K562 (cell line): ENCODE results near the gene PPP1R14B. TPM values are rescaled to one million over a fixed set of nuclear protein-coding genes. Genes with fewer than 3 reads are reported as not detected.

Experiments
- HDAC3 ChIP-seq: fragments of 450-650 bp; IDR thresholded peaks from 2 replicates; pipeline ENCODE4 v1.6.1; 2018; ENCODE audit warnings: borderline replicate concordance, mild to moderate bottlenecking, moderate library complexity; ENCODE audit not compliant: partially characterized antibody
- KAT2B ChIP-seq: IDR thresholded peaks from one replicate; pipeline ENCODE4 v1.6.1; 2012; ENCODE audit warnings: low read depth, mild to moderate bottlenecking, control low read depth, inconsistent platforms, low read length, moderate library complexity
- LCOR ChIP-seq: sonication (generic); formaldehyde crosslinking; IDR thresholded peaks from 2 replicates; pipeline ENCODE4 v1.8.0; 2022; ENCODE audit warnings: mild to moderate bottlenecking, missing genetic modification reagents
- POLR2AphosphoS5 ChIP-seq: IDR thresholded peaks from 2 replicates; pipeline ENCODE4 v1.6.1; 2011; ENCODE audit warnings: mild to moderate bottlenecking, low read depth, low read length, moderate library complexity; ENCODE audit not compliant: control insufficient read depth, insufficient read depth
- TAL1 ChIP-seq: fragments of 450-650 bp; IDR thresholded peaks from 2 replicates; pipeline ENCODE4 v1.6.1; 2016; ENCODE audit warnings: mild to moderate bottlenecking
- TBP ChIP-seq: optimal IDR thresholded peaks from 2 replicates; pipeline ENCODE3; 2011; ENCODE audit warnings: low read depth, low read length, improper control_type of control experiment
- ZNF224 ChIP-seq: sonication (generic); formaldehyde crosslinking; IDR thresholded peaks from 2 replicates; pipeline ENCODE4 v1.8.0; 2022; ENCODE audit warnings: mild to moderate bottlenecking, missing genetic modification reagents
- ZNF24 ChIP-seq: fragments of 450-650 bp; IDR thresholded peaks from 2 replicates; pipeline ENCODE4 v1.6.1; 2016
- ZNF324 ChIP-seq: fragments of 250-450 bp; sonication (Bioruptor Pico); IDR thresholded peaks from 2 replicates; pipeline ENCODE4 v1.4.0; 2020; ENCODE audit warnings: mild to moderate bottlenecking
- polyA plus RNA-seq, 8 experiments: library from polyadenylated mRNA; depleted of rRNA in 4 of 8; stranded (reverse) in 5 of 8; unstranded in 3 of 8; fragments of >200 nt; fragmentation: Nextera tagmentation in 2 of 8; fragmentation: Illumina TruSeq in 1 of 8; extraction: Ambion mirVana in 2 of 8; extraction: Trizol in 1 of 8; gene quantifications; 2 replicates each; pipeline versions ENCODE4 v1.2.1 to v1.2.3, GENCODE V29; 2011 to 2014; ENCODE audit warnings: inconsistent platforms in 1 of 8, missing spikeins in 1 of 8
- total RNA-seq, 7 experiments: library from RNA; depleted of rRNA in 6 of 7; stranded (reverse); fragments of >200 nt in 6 of 7; fragmentation: Illumina TruSeq in 2 of 7; extraction: Trizol in 2 of 7; gene quantifications; 2 replicates each; pipeline versions ENCODE4 v1.2.1 to v1.2.3, GENCODE V29; 2011 to 2021; ENCODE audit warnings: low replicate concordance in 1 of 7
- TF ChIP-seq, protein P1 (sequence below): fragments of 450-650 bp; formaldehyde crosslinking; IDR thresholded peaks from 2 replicates; pipeline ENCODE4 v1.4.0; 2020; ENCODE audit warnings: mild to moderate bottlenecking, mixed read lengths
- TF ChIP-seq, protein P2 (sequence below), 2 experiments: fragments of 250-450 bp in 1 of 2; fragments of 450-650 bp in 1 of 2; sonication (Bioruptor Pico) in 1 of 2; IDR thresholded peaks; 2 replicates each; pipeline versions ENCODE4 v1.6.1 to v1.8.0; 2016 to 2021; ENCODE audit warnings: mild to moderate bottlenecking in 2 of 2, moderate library complexity in 2 of 2, missing compliant biosample characterization in 1 of 2, missing genetic modification characterization in 1 of 2
- TF ChIP-seq, protein P3 (sequence below), 2 experiments: fragments of 150-350 bp in 1 of 2; IDR thresholded peaks; 2 replicates each; pipeline ENCODE4 v1.6.1; 2012 to 2016; ENCODE audit warnings: low read depth in 2 of 2, low read length in 2 of 2, mild to moderate bottlenecking in 1 of 2, moderate library complexity in 1 of 2

PPP1R14B gene
- total and polyA plus RNA-seq, 9 of the 15 experiments (the other 6 are each of a cell fraction or from before 2014, with no cell fraction given): 7.7 to 566 (median 212) TPM

DNA sequence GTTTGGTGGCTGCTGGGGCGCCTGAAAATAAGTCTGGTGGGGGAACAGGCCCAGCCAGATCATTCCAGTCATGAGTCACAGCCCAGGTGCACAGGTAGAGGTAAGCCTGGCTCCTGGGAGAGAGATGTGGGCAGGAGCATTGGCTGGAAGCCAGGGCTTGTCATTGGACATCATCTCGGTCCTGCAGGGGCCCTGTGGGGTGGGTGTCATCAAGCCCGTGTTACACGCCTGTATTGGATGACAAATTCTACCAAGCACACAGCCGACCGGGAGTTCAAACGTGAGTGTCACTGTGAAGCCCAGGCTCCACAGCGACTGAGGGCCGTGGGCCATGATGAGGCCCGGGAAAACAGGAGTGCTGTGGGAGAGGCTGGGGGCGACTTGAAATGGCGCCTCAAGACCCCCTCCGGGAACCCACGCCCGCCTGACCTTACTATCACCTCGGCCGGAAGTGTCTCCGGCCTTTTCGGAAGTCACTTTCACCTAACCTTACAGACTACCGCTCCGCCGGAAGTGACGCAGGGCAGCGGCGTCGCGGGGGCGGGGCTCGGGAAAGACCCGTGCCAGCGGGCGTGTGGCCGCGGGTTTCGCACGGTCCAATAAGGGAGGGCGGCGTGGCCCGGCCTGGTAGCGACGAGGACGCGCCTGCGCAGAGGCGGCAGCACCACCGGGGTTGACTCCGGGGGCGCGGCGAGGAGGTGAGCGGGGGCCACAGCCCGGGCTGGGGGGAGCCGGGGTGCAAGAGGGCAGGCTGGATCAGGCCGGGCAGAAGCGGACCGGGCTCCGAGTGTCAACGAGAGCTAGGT, 6.1 kb downstream of the PPP1R14B start, which contains the start of gene FKBP2 (continued):
- TF ChIP-seq, protein P1, sequence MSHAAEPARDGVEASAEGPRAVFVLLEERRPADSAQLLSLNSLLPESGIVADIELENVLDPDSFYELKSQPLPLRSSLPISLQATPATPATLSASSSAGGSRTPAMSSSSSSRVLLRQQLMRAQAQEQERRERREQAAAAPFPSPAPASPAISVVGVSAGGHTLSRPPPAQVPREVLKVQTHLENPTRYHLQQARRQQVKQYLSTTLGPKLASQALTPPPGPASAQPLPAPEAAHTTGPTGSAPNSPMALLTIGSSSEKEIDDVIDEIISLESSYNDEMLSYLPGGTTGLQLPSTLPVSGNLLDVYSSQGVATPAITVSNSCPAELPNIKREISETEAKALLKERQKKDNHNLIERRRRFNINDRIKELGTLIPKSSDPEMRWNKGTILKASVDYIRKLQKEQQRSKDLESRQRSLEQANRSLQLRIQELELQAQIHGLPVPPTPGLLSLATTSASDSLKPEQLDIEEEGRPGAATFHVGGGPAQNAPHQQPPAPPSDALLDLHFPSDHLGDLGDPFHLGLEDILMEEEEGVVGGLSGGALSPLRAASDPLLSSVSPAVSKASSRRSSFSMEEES: peak; percentile 9; the same call in 1 of the 2 replicates
- TF ChIP-seq HDAC3 (no peak), ZNF324 (CRISPR knock-in tag) (no peak; the same call in none of the 2 replicates), KAT2B (no peak), ZNF24 (no peak), POLR2AphosphoS5 (peak; percentile 88), TBP (peak; percentile 96), LCOR (peak; percentile 79; the same call in 1 of the 2 replicates), TAL1 (no peak), ZNF224 (CRISPR knock-in tag) (no peak)
- TF ChIP-seq, protein P2, sequence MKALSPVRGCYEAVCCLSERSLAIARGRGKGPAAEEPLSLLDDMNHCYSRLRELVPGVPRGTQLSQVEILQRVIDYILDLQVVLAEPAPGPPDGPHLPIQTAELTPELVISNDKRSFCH (CRISPR knock-in tag; IDR thresholded peaks at IDR 0.05): no peak
- TF ChIP-seq, protein P2 (tag; IDR thresholded peaks at IDR 0.05): no peak
- TF ChIP-seq, protein P3, sequence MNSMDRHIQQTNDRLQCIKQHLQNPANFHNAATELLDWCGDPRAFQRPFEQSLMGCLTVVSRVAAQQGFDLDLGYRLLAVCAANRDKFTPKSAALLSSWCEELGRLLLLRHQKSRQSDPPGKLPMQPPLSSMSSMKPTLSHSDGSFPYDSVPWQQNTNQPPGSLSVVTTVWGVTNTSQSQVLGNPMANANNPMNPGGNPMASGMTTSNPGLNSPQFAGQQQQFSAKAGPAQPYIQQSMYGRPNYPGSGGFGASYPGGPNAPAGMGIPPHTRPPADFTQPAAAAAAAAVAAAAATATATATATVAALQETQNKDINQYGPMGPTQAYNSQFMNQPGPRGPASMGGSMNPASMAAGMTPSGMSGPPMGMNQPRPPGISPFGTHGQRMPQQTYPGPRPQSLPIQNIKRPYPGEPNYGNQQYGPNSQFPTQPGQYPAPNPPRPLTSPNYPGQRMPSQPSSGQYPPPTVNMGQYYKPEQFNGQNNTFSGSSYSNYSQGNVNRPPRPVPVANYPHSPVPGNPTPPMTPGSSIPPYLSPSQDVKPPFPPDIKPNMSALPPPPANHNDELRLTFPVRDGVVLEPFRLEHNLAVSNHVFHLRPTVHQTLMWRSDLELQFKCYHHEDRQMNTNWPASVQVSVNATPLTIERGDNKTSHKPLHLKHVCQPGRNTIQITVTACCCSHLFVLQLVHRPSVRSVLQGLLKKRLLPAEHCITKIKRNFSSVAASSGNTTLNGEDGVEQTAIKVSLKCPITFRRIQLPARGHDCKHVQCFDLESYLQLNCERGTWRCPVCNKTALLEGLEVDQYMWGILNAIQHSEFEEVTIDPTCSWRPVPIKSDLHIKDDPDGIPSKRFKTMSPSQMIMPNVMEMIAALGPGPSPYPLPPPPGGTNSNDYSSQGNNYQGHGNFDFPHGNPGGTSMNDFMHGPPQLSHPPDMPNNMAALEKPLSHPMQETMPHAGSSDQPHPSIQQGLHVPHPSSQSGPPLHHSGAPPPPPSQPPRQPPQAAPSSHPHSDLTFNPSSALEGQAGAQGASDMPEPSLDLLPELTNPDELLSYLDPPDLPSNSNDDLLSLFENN (IDR thresholded peaks at IDR 0.05; ENCODE audit: low read depth in 2 of 2, low read length in 2 of 2): peak in 1 of 2 experiments; percentile 76; a peak in 2 of 4 replicates
